Aorta (tissue), 4 donors: Measurements from ENCODE around the gene ZNF414. TPM values are rescaled to one million over a fixed set of nuclear protein-coding genes. Genes with fewer than 3 reads are reported as not detected.

Experiments used
- polyA plus RNA-seq, 2 donors: library from polyadenylated mRNA; stranded (reverse); fragments of 200-250 nt; gene quantifications; one replicate each; pipeline ENCODE4 v1.2.3, GENCODE V29; 2013
- total RNA-seq, 2 donors: library from RNA; stranded (reverse); fragmentation: NEBNext Ultra II Directional; extraction: Animal tissue kit (Norgen Biotek cat#: 25700); gene quantifications; one replicate each; pipeline ENCODE4 v1.2.1, GENCODE V29; 2021
- donor health status: healthy with polysubstance abuse.
- donor health status: Bipolar disorder and iron deficiency.
- donor health status: DM: no; HTN: no; CAD: no.
- donor health status: DM: yes; HTN: yes; CAD: no.

The ZNF414 gene
- total and polyA plus RNA-seq, 4 donors: 4.0 to 33.0 (median 17.1) TPM

Other genes starting within 250 kb of the ZNF414 start
- 10 to 100 TPM; 25.5 to 28.0 TPM for gene CD320, start 205.8 kb downstream of the ZNF414 start, total RNA-seq
- gene CD320, start 205.8 kb downstream of the ZNF414 start, polyA plus RNA-seq: 10 to 100 TPM; 17.3 to 42.6 TPM
- 10 to 100 TPM; 18.9 to 19.6 TPM for gene NDUFA7, start 192.8 kb downstream of the ZNF414 start, total RNA-seq
- gene NDUFA7, start 192.8 kb downstream of the ZNF414 start, polyA plus RNA-seq: 10 to 100 TPM; 33.8 to 53.0 TPM
- gene RPS28, start 192.7 kb downstream of the ZNF414 start, total RNA-seq: 100 to 1,000 TPM; 875 to 981 TPM
- 100 to 1,000 TPM; 405 to 553 TPM for gene RPS28, start 192.7 kb downstream of the ZNF414 start, polyA plus RNA-seq
- 10 to 100 TPM; 15.9 to 23.9 TPM for gene KANK3, start 170.9 kb downstream of the ZNF414 start, total RNA-seq
- 1 to 10 TPM in 1 of 2 donors, under 1 TPM in 1; 0.50 to 1.8 TPM for gene KANK3, start 170.9 kb downstream of the ZNF414 start, polyA plus RNA-seq
- gene ANGPTL4, start 150.0 kb downstream of the ZNF414 start, total RNA-seq: 10 to 100 TPM; 39.9 to 45.1 TPM
- gene ANGPTL4, start 150.0 kb downstream of the ZNF414 start, polyA plus RNA-seq: 10 to 100 TPM; 10.1 to 19.5 TPM
- 100 to 1,000 TPM; 119 TPM for gene RAB11B, start 123.8 kb downstream of the ZNF414 start, total RNA-seq
- gene RAB11B, start 123.8 kb downstream of the ZNF414 start, polyA plus RNA-seq: 100 to 1,000 TPM in 1 of 2 donors, 10 to 100 TPM in 1; 68.6 to 116 TPM
- 10 to 100 TPM; 61.8 to 70.5 TPM for gene MARCHF2, start 100.9 kb downstream of the ZNF414 start, total RNA-seq
- 10 to 100 TPM; 50.1 to 61.7 TPM for gene MARCHF2, start 100.9 kb downstream of the ZNF414 start, polyA plus RNA-seq
- gene HNRNPM, start 69.2 kb downstream of the ZNF414 start, total RNA-seq: 100 to 1,000 TPM; 134 to 148 TPM
- gene HNRNPM, start 69.2 kb downstream of the ZNF414 start, polyA plus RNA-seq: 100 to 1,000 TPM; 106 to 112 TPM
- gene PRAM1, start 11.5 kb downstream of the ZNF414 start, total RNA-seq: 1 to 10 TPM; 2.5 to 3.8 TPM
- 1 to 10 TPM in 1 of 2 donors, under 1 TPM in 1; 0.25 to 3.2 TPM for gene PRAM1, start 11.5 kb downstream of the ZNF414 start, polyA plus RNA-seq
- 10 to 100 TPM; 30.3 to 63.8 TPM for gene MYO1F, start 63.3 kb upstream of the ZNF414 start, total RNA-seq
- 10 to 100 TPM in 1 of 2 donors, 1 to 10 TPM in 1; 2.1 to 10.0 TPM for gene MYO1F, start 63.3 kb upstream of the ZNF414 start, polyA plus RNA-seq
- 100 to 1,000 TPM in 1 of 2 donors, 10 to 100 TPM in 1; 58.1 to 188 TPM for gene ADAMTS10, start 96.5 kb upstream of the ZNF414 start, total RNA-seq
- gene ADAMTS10, start 96.5 kb upstream of the ZNF414 start, polyA plus RNA-seq: 100 to 1,000 TPM in 1 of 2 donors, 10 to 100 TPM in 1; 18.8 to 264 TPM
- gene NFILZ, start 116.5 kb upstream of the ZNF414 start, total RNA-seq: not detected
- not detected for gene NFILZ, start 116.5 kb upstream of the ZNF414 start, polyA plus RNA-seq
- not detected for gene ACTL9, start 184.6 kb upstream of the ZNF414 start, total RNA-seq
- gene ACTL9, start 184.6 kb upstream of the ZNF414 start, polyA plus RNA-seq: not detected
- gene OR2Z1, start 207.5 kb upstream of the ZNF414 start, total RNA-seq: not detected
- gene OR2Z1, start 207.5 kb upstream of the ZNF414 start, polyA plus RNA-seq: not detected